Measurements from ENCODE around the gene GNAS.

GNAS gene

DNA sequence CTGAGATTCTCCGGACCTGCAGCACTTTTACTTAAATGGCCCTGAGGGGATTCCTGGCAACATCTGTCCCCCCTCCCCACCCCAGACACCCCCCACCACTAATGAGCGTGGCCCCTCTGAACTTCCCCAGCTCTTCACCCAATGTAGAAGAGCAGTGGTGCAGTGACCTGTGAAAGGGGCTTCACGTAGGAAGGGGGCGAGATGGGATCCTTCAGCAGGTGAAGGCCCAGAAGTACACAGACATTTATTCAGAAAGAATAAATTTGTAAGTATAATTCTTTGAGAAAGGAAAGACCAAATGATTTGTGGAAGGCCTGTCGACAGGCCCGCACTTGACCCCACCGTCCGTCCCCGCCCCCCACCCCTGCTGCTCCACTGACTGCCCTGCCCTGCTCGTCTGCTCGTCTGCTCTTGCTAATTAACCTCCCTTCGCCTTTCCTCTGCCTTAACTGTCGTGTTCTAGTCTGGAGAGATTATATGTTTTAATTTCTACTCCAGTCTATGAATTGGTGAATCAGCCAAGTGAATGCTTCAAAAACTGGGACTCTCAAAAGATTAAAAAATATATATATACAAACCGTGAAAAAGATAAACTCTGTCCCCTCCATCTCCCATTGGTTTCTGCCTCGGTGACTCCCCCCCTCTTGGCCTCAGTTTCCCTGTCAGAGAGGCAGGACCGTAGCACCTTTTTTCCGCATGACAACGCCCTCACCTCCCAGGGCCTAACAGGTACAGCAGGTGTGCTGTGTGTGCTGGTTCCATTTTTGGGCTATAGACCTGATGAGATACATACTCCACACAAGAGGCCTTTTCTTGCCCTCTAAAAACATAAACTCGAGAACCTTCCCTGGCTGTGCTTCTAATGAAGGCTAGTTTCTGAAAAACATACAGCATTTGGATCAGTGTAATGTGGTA lies 49.2 kb downstream of the GNAS start:
- DNase-seq, result no peak

DNA sequence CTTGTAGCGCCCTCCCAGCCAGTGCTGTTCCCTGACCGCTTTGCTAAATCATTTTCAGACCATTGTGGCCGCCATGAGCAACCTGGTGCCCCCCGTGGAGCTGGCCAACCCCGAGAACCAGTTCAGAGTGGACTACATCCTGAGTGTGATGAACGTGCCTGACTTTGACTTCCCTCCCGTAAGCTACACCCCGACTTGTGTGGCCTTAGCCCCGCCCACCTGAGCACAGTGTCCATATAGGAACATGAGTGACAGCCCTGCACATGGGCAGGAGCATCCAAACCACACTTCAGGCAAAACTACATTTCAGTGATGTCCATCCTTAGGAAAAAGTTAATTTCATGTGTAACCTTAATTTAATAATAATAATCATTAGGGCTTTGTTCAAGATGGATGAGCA lies 51.1 kb downstream of the GNAS start:
- DNase-seq, result no peak

DNA sequence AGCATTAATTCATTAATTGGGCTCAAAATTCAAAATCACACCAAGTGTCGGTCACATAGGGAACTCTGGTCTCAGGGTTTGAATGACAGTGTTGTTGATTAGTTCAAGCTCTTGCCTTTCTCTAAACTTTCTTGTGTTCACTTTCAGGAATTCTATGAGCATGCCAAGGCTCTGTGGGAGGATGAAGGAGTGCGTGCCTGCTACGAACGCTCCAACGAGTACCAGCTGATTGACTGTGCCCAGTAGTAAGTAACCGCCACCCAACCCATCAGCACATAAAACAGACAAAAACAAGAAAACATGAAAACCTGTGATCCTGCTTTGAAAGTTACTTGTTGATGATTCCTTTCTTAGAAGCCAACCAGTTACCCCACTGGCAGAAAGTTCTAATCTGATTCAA lies 52.7 kb downstream of the GNAS start:
- DNase-seq, result no peak

DNA sequence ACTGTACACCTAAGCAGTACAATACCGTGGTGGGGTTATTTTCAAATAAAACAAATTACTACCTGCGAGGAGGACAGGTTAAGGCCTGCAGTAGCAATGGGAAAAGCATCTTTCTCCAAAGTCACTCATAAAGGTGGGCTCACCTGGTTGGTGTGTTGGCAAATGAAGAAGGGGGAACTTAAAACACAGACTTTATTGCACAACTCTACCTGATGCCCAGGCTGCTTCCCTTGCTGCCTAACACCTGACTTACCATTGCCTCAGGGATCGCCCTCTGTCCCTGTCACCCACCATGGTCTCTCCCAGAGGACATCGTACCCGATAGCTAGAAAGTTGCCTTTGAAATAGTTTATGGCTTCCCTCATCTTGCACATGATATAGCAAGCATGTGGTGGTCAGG lies 53.6 kb downstream of the GNAS start:
- DNase-seq, result no peak

DNA sequence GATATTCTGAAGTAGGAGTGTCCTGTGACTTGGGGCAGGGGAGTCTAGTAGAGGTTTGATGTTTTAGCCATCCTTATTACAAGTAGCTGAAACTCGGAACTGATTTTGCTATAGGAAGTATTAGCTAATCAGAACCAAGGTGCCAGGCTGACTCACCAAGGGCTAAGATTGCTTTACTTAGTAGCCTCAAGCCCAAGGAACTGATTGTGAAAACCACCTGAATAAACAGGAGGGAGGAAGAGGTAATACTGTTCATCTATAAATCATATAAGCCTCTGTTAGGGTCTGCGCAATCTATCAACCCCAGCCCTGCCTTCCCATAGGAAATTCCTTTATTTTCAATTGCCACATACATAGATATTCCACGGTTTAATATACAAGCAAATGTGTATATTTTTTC lies 54.4 kb downstream of the GNAS start:
- no peak for DNase-seq

DNA sequence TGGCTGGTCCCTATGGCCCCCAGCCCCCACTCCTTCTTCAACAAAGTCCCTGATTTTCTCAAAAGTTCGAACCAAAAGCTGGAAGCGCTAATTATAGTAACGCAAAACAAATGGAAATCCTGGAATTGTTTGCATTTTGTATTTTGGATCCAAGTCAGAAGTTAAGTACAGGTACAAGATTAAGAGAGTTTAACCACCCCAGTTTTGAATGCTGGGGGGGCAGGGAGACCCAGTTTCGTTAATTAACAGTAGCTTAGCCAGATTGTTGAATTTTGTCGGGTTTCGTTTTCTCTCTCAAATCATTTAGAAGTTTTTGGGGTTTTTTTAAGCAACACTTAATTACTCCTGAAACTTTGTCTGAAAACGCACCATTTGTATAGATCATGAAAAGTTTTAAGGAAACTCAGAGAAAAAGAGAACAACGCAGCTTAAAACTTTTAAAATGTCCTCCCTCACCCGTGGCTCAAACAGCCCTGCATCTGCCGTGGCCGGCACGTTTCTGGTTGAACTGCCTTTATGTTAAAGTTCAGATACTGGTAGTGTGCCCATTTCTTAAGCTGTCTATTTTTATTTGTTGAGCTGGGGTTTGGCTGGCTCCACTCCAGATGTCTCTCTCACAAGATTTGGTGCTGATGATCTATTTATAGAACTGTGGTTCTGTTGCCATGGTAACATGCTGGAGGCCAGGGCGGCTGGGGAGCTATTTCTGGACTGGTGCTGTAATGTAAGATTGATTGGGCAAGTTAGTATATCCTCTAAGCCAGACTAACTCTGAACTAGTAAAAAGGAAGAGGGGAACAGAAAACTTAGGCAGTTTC lies 55.0 kb downstream of the GNAS start:
- peak; percentile 17 for DNase-seq

DNA sequence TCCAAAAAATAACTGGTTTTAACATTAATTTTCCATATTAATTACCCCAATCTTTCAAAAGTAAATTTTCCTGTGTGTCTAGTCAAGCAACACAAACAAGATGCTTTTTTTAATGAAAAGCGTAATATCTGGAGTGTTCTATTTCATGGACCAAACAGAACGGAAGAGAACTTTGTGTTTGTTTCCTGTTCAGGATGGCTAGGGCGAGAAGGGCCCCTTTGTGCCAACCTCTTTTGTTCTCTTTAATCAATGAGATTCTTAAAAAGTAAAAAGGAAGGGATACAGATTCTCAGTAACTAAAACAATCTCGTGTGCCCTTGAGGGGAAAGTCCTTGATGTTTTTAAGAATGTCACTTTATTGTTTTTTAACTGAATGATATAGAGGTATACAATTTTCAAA lies 55.7 kb downstream of the GNAS start:
- no peak for DNase-seq

DNA sequence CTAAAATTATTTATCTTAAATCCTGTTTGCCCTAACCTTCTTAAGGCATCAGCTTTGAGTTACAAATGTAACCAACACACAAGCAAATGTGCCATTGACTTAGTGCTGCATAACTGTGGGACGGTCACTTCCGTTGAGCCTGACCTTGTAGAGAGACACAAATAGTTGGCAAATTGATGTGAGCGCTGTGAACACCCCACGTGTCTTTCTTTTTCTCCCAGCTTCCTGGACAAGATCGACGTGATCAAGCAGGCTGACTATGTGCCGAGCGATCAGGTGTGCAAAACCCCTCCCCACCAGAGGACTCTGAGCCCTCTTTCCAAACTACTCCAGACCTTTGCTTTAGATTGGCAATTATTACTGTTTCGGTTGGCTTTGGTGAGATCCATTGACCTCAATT lies 56.4 kb downstream of the GNAS start:
- DNase-seq, result no peak

DNA sequence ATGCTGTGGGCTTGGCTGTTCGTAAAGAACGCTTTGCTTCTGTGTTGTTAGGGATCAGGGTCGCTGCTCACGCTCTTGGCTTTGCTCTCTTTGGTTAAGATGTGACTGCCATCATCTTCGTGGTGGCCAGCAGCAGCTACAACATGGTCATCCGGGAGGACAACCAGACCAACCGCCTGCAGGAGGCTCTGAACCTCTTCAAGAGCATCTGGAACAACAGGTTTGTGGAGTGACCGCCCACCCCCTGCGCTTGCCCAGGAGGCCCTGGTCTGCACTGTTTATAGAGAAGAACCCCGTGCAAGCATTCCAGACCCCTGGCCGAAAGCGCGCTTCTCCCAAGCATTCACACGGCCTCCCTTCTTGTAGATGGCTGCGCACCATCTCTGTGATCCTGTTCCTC lies 57.1 kb downstream of the GNAS start:
- DNase-seq, result no peak

DNA sequence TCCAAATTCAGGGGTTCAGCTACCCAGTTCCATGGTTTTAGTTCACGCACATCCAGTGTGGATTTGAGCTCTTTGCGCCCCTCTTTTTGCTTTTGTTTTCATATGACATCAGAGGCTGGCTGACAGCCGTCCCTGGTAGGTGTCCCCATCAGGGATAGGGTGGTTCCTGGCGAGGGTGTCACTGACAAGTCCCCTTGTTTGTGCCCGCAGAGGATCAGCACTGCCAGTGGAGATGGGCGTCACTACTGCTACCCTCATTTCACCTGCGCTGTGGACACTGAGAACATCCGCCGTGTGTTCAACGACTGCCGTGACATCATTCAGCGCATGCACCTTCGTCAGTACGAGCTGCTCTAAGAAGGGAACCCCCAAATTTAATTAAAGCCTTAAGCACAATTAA lies 58.0 kb downstream of the GNAS start:
- DNase-seq, result no peak

DNA sequence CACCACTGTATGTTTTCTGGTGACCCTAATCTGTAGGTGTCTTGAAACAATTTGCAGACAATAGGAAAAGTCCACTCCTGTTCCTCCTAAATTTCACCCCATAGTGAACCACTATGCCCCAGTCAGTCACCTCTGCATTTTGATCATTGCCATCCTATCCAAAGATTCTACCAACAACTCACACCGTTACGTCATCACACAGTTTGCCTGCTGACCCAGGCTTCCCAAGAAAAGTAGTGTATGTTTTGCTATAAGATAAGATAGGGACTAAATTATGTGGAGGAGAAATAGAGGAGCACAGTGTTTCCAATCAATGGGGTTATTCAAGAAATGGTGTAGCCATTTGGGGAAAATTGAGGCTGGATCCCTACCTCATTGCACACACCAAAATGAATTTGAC lies 58.8 kb downstream of the GNAS start:
- DNase-seq, result no peak

DNA sequence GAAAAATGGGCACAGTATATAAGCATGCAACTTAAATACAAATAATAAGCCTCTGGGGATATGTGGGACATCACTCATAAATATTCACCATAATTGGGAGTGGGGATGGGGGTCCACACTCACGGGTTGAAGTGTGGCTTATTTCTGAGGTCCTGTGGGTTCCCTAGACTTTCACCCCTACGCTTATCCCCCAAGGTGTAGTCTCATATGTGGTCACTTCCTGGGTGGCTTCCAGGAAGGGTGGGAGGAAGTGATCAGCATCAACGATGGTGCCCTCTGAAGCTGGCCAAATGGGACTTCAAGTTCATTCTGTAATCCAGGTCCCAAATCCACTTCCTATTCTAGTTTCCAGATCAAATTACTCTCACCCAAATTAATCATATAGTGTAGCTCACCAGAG lies 59.5 kb downstream of the GNAS start:
- no peak for DNase-seq

DNA sequence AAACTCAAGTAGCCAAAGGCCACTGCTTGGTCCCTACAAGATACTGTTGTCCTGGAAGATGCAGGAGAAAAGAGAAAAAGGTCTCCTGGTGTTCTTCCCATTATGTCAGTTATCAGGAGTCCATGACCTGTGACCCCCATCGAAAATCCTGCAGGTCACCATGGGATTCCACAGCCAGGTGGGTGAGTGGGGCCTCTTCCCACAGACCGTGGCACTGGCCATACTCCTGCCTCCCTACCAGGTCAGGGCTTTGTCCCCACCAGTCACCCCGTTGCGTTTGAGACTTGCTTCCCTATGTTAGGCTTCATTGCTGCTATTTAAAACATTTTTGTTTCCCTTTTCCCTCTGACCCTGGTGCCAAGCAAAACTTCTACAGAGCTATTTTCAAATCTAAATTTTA lies 60.6 kb downstream of the GNAS start:
- no peak for DNase-seq

DNA sequence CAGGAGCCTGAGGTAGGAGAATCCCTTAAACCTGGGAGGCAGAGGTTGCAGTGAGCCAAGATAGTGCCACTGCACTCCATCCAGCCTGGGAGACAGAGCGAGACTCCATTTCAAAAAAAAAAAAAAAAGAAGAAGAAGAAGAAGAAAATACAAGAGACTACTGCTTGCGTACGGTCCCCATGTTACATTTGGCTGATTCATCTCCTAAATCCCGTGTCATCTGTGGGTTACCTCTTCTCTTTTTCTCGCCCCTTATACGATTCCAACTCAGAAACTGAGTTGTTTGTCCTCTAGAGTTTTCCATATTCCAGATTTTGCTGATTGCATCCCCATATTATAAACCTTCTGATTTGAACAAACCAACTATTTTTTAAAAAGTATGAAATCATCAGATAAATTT lies 66.1 kb downstream of the GNAS start:
- no peak for DNase-seq

DNA sequence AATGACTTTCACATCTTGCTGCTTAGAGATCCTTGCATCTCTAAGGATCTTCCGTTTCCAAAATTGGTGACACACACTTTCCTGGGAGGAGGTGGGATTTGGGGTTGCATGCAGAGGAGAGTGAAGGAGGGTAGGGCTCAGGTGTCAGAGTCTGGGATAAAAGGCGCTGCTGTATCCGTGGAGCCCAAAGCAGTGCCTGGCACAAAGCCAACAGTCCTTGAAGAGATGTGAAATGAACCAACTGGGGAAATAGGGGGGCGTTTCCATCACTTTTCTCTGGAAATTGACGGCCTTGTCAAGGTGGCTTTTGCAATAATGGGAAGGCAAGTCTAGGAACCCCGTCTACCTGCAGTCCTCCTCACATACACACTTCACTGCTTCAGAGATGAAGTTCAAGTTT lies 69.0 kb downstream of the GNAS start:
- no peak for DNase-seq

DNA sequence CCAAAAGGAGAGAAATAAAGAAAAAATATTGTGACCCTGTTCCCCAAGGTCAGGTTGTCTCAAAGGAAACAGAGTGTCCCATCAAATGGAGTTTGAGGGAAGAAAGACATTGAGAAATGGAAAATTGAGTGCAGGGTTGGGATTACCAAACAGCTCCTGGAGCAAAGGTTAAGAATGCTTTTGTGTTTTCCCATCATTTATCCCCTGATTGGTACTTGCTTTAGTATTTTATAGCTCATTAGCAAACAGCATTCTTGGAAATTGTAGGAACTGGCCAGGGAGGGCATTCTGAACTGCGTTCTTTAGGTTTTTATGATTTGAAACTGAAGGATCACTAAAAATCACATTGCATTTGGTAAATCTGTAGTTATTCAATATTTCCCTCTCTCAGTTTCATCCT lies 69.5 kb downstream of the GNAS start:
- no peak for DNase-seq

DNA sequence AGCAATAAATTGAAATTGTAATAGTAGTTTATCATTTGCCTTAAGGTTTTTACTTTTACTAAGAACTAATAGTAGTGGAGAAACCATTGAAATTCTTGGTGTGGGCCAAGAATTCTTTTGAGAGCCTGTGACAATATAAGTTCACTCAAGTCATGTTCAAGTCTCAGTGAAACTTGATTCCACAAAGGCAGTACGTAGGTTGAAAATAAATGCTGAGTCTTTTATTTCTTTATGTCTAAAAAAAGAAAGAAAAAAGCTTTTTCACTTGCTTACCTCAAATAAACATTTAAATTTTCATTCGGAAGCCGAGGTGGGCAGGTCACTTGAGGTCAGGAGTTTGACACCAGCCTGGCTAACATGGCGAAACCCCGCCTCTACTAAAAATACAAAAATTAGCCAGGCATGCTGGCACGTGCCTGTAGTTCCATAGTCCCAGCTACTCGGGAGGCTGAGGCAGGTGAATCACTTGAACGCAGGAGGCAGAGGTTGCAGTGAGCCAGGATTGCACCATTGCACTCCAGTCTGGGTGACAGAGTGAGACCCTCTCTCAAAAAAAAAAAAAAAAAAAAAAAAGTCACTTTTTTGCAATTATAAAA lies 70.7 kb downstream of the GNAS start:
- DNase-seq, result no peak

DNA sequence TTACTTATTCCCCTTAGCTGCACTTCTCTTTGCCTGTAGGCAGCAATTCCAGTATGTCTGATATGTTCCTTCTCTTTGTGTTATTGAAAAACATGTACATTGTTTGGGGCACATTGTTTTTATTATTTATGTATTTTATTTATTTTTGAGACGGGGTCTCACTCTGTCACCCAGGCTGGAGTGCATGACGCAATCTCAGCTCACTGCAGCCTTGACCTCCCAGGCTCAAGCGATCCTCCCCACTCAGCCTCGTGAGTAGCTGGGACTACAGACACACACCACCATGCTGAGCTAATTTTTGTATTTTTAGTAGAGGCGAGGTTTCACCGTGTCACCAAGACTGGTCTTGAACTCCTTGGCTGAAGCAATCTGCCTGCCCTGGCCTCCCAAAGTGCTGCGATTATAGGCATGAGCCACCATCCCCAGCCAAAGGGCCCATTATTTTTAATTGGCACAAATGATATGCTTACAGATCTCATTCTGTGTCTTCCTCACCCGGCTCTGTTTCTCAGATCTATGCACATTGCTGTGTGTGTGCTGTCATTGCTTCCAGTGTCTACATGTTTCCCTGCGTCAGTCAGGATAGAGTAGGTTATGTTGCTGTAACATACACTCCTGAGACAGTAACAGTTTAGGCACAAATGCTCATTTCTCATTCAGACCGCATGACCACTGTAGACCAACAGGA lies 74.4 kb downstream of the GNAS start:
- no peak for DNase-seq

DNA sequence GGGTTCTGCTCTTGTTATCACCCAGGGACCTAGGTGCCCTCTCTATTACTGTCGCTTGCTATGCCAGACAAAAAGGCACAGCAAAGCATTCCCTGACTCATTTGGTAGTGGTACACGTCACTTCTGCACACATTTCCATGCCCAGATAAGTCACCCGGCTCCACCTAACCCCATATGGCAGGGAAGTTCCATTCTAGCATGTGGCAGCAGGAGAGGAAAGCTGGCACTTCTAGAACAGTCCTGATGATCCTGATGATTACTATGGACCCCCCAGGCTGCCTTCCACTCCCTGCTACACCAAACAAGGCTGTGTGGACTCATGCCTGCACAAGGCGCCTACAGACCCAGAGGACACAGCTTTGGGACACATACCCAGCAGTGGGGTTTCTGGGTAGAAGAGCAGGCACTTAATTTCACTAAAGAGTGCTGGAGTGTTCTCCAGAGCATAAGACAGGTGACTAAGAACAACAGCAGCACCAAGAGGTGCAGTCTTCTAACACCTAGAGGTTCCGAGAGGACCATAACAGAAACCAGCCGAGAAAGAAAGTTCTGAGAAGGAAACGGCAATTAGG lies 75.1 kb downstream of the GNAS start:
- no peak for DNase-seq

DNA sequence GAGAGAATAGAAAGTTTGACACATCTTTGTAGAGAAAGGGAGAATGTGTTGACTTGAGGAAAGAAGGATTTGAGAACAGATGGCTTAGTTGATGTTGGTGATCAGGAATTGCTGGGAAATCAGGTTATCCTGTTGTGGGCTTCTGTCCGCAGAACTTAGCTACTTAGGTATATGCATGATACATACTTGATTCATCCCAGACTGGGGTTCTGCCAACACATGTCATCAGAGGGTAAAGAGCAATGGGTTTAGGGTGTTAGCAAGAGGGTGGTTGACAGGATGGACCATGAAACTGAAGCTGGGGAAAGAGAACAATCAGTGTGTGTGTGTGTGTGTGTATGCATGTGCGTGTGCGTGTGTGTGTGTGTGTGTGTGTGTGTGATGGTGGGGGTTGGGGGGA lies 78.0 kb downstream of the GNAS start:
- DNase-seq, result no peak

DNA sequence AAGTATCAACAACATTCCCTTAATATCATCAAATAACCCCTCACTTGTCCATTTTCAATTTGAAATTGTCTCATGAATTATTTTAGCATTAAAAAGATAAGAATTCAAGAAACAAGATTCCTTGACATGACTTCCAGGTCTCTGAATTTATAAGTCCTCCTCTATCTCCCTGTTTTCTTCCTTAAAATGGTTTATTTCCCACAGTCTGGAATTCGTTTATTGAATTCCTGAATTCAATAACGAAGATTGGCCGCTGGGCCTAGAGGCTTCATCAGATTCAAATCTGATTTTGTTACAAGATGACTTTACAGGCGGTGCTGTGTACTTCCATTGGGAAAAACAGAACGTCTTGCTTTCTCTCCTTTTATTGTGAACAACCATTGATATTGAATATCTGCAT lies 79.7 kb downstream of the GNAS start:
- no peak for DNase-seq

DNA sequence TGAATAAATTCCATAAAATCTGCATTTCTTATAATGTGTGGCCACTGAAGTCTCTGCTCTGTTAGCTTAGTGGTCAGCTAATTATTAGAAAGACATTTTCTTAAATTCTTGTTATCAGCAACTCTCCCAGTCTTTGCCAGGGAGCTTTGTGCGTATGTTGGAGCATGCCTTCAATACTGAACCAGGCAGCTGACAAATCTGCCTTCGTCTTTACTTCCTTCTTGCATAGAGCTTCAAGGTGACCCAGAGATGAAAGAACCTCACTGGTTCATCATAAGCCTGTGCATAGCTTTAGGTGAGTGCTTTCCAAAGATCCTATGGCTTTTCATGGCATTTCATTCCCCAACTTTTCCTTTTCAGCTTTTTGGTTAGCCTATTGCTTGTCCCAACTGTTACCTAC lies 85.6 kb downstream of the GNAS start:
- DNase-seq, result no peak

DNA sequence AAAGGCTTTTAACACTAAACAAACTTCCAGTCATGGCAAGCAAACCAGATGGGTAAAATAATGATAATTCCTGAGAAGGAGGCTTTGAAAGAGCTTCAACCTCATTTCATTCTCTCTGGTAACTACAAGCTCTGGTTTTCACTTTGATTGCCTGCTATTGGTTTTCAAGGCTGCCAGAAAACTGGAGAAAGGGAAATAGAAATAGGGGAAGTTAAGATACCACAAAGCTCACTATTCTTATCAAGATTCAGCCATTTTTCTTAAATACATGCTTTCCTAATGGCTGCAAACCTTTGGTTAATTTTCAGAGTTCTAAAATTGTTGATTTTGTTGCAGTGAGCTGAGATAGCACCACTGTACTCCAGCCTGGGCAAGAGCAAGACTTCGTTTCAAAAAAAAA lies 86.0 kb downstream of the GNAS start:
- DNase-seq, result no peak
